Neuronal stem cell (in vitro differentiated cells): ENCODE results near the gene COG4. TPM values are rescaled to one million over a fixed set of nuclear protein-coding genes. Genes with fewer than 3 reads are reported as not detected.

Source experiments
- DNase-seq: peaks from one replicate; pipeline ENCODE4 v3.0.0-alpha.2; 2013; ENCODE audit warnings: low spot score
- H2AFZ ChIP-seq: one replicate; pipeline ENCODE4 v1.6.1; 2013; ENCODE audit warnings: mild to moderate bottlenecking, low read length, inconsistent platforms
- H2AK5ac ChIP-seq: 2 replicates; pipeline ENCODE4 v1.6.1; 2013; ENCODE audit warnings: low read depth, mild to moderate bottlenecking, inconsistent platforms, low read length, moderate library complexity, mixed read lengths
- H2BK120ac ChIP-seq: 2 replicates; pipeline ENCODE4 v1.6.1; 2013; ENCODE audit warnings: low read depth, mild to moderate bottlenecking, inconsistent platforms, low read length, moderate library complexity, mixed read lengths
- H2BK12ac ChIP-seq: one replicate; pipeline ENCODE4 v1.6.1; 2013; ENCODE audit warnings: low read length, inconsistent platforms
- H2BK15ac ChIP-seq: 2 replicates; pipeline ENCODE4 v1.6.1; 2013; ENCODE audit warnings: mild to moderate bottlenecking, low read length, inconsistent platforms, mixed read lengths
- H2BK5ac ChIP-seq: one replicate; pipeline ENCODE4 v1.6.1; 2013; ENCODE audit warnings: inconsistent platforms, mild to moderate bottlenecking, low read length, moderate library complexity
- H3K14ac ChIP-seq: one replicate; pipeline ENCODE4 v1.6.1; 2013; ENCODE audit warnings: low read length, inconsistent platforms
- H3K18ac ChIP-seq: 2 replicates; pipeline ENCODE4 v1.6.1; 2013; ENCODE audit warnings: low read length, inconsistent platforms
- H3K23ac ChIP-seq: 2 replicates; pipeline ENCODE4 v1.6.1; 2013; ENCODE audit warnings: low read depth, mild to moderate bottlenecking, mixed read lengths, low read length, inconsistent platforms; ENCODE audit not compliant: poor library complexity
- H3K27ac ChIP-seq: replicated peaks from 3 replicates; pipeline ENCODE4 v1.5.1; 2013; ENCODE audit warnings: low read length, inconsistent platforms
- H3K27me3 ChIP-seq, 3 experiments: 2 replicates each; pipeline ENCODE4 v1.6.1; 2013; ENCODE audit warnings: low read length in 3 of 3, mild to moderate bottlenecking in 2 of 3, inconsistent platforms in 1 of 3, low read depth in 1 of 3, mixed read lengths in 1 of 3, moderate library complexity in 1 of 3; ENCODE audit not compliant: control insufficient read depth in 3 of 3, insufficient read depth in 3 of 3
- H3K36me3 ChIP-seq, 2 donors: replicated peaks in 1 of 2; 2 replicates each; pipeline ENCODE4 v1.6.1; 2013; ENCODE audit warnings: low read length in 2 of 2; ENCODE audit not compliant: control insufficient read depth in 2 of 2, insufficient read depth in 2 of 2
- H3K4ac ChIP-seq: 2 replicates; pipeline ENCODE4 v1.6.1; 2013; ENCODE audit warnings: inconsistent platforms, mild to moderate bottlenecking, low read length, moderate library complexity
- H3K4me1 ChIP-seq, 2 donors: 1 replicate in 1 of 2; 2 replicates in 1 of 2; pipeline ENCODE4 v1.6.1; 2013; ENCODE audit warnings: low read length in 2 of 2, low read depth in 1 of 2; ENCODE audit not compliant: control insufficient read depth in 2 of 2, insufficient read depth in 1 of 2
- H3K4me2 ChIP-seq: one replicate; pipeline ENCODE4 v1.6.1; 2013; ENCODE audit warnings: mild to moderate bottlenecking, low read length, inconsistent platforms; ENCODE audit not compliant: insufficient read depth, poor library complexity, severe bottlenecking
- H3K4me3 ChIP-seq, 2 donors: 2 replicates each; pipeline ENCODE4 v1.5.1; 2013; ENCODE audit warnings: low read length in 2 of 2, mild to moderate bottlenecking in 2 of 2, inconsistent platforms in 1 of 2, moderate library complexity in 1 of 2
- H3K79me1 ChIP-seq: one replicate; pipeline ENCODE4 v1.6.1; 2013; ENCODE audit warnings: low read depth, mild to moderate bottlenecking, inconsistent platforms, low read length, moderate library complexity
- H3K9ac ChIP-seq: one replicate; pipeline ENCODE4 v1.6.1; 2013; ENCODE audit warnings: mild to moderate bottlenecking, low read depth, low read length, inconsistent platforms; ENCODE audit not compliant: poor library complexity
- H3K9me3 ChIP-seq, 2 donors: replicated peaks in 1 of 2; 2 replicates each; pipeline versions ENCODE3 to v1.6.1; 2013; ENCODE audit warnings: low read length in 2 of 2, mild to moderate bottlenecking in 2 of 2, inconsistent platforms in 1 of 2, low read depth in 1 of 2, mixed read lengths in 1 of 2, moderate library complexity in 1 of 2; ENCODE audit not compliant: control insufficient read depth in 2 of 2, insufficient read depth in 1 of 2
- H4K8ac ChIP-seq: one replicate; pipeline ENCODE4 v1.6.1; 2013; ENCODE audit warnings: low read depth, mild to moderate bottlenecking, inconsistent platforms, low read length, moderate library complexity
- H4K91ac ChIP-seq: one replicate; pipeline ENCODE4 v1.6.1; 2013; ENCODE audit warnings: low read length, low read depth, mild to moderate bottlenecking, inconsistent platforms; ENCODE audit not compliant: poor library complexity
- WGBS, 2 donors: extraction: QIAGEN DNeasy Blood & Tissue Kit; methylation state at CpG; one replicate each; pipeline ENCODE4 v1.1.7; 2013; ENCODE audit warnings: missing lambda C conversion rate in 2 of 2, mixed read lengths in 1 of 2; ENCODE audit not compliant: insufficient read length in 2 of 2, insufficient replicate concordance in 1 of 2; ENCODE audit errors: extremely low coverage in 2 of 2; 5-methylcytosine and 5-hydroxymethylcytosine counted together
- polyA plus RNA-seq, 2 experiments: library from polyadenylated mRNA; stranded (reverse); fragments of 200-250 nt; gene quantifications; one replicate each; pipeline ENCODE4 v1.2.3, GENCODE V29; 2013

The COG4 gene
- 30.7 TPM for polyA plus RNA-seq (2013, experiment 1 of 2)
- polyA plus RNA-seq (2013, experiment 2 of 2), result 29.9 TPM

DNA sequence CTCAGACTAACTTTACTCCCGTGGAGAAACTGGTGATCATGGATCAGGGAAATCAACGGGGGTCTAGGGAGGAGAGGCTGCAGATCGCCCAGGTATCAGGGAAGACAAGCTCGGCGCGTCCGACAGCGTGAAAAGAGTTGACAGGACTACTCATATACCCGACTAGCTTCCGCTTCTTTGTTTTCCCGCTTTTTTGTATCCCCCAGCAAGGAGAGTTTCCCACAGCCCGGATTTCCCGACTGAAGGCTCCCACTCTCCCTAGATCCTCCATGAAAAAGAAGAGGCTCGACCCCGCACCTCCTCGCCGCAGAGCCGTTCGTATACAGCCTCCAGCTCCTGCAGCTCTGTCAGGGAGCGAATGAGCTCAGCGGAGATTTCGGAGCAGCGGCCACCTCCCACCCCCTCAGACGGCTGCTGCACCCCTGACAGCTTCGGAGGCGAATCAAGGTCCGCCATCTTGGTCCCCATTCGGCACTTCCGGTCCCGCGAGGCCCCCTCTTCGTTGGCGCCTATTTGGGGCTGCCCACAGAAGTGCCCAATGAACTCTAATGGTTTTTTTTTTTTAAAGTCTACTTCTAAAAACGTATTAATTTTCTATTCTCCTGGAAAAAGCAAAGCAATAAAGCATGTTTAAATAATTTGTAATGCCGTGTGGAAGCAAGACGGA is at the start of gene COG4:
Gene COG4 (minus strand): TSS at position 479 of the 667 bp plus-strand sequence. CDS start 11 bp downstream, at position 468.
- Histone ChIP-seq H3K79me1 (no peaks in the 10 kb centered on the region), H3K4ac (no peak within 1 kb of the TSS), H3K14ac (no peak within 1 kb of the TSS), H2AK5ac (no peak within 1 kb of the TSS), H4K8ac (peak within 1 kb of the TSS; percentile 68), H4K91ac (no peak within 1 kb of the TSS), H2AFZ (peak within 1 kb of the TSS; percentile 84), H3K4me2 (peak within 1 kb of the TSS; percentile 89), H3K4me3 (peak within 1 kb of the TSS; percentile 56 to 100), H3K27ac (peak within 1 kb of the TSS; percentile 70), H2BK120ac (no peak within 1 kb of the TSS), H3K27me3 (no peaks in the 10 kb centered on the region), H2BK15ac (no peak within 1 kb of the TSS), H3K18ac (peak within 1 kb of the TSS; percentile 94), H2BK12ac (no peak within 1 kb of the TSS), H3K9ac (peak within 1 kb of the TSS; percentile 90), H3K36me3 (peaks cover 10 to 47% of the 10 kb centered on the region in 2 donors), H3K4me1 (peaks cover 13% of the 10 kb centered on the region in 2 donors), H2BK5ac (no peak within 1 kb of the TSS), H3K23ac (peak within 1 kb of the TSS; percentile 51), H3K9me3 (peaks cover 0 to 2% of the 10 kb centered on the region in 2 donors)
- DNase-seq, result peak; percentile 83
- WGBS, 2 donors, result no CpG with 5 or more reads among the region's 36 CpGs

DNA sequence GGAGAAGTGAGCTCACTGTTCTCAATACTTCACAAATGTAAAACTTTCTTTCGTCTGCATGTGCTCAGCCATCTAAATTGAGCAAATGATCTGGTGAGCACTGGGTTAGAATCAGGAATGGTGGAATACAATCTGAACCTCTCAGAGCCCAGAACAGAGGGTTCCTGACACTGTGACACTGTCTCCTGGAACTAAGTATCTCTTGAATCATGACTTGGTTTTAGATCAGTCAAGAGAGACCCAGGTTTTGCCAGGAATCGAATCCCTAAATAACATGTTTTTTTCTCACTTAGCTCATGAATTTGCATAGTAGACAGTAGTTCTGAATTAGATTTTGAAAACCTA is 49.5 kb upstream of the COG4 start:
- H2BK12ac ChIP-seq, result no peak overlapping the region
- no CpG with 5 or more reads among the region's 2 CpGs for WGBS, 2 donors
- no peaks in the 10 kb centered on the region for H3K27me3 ChIP-seq
- no peak overlapping the region for H4K91ac ChIP-seq
- H3K36me3 ChIP-seq, result peaks cover 55 to 81% of the 10 kb centered on the region in 2 donors
- H3K23ac ChIP-seq, result no peak overlapping the region
- H3K9me3 ChIP-seq, result no peaks in the 10 kb centered on the region
- H4K8ac ChIP-seq, result no peak overlapping the region
- H3K18ac ChIP-seq, result no peak overlapping the region
- no peak overlapping the region for H2BK5ac ChIP-seq
- H2AK5ac ChIP-seq, result no peak overlapping the region
- no peak for DNase-seq
- no peak overlapping the region for H3K4me2 ChIP-seq
- H3K79me1 ChIP-seq, result no peaks in the 10 kb centered on the region
- no peak overlapping the region for H2BK120ac ChIP-seq
- no peak overlapping the region for H2BK15ac ChIP-seq
- no peak overlapping the region for H3K27ac ChIP-seq
- H3K4me1 ChIP-seq, result no peaks in the 10 kb centered on the region
- H3K4me3 ChIP-seq, result no peak overlapping the region
- H3K9ac ChIP-seq, result no peak overlapping the region
- no peak overlapping the region for H2AFZ ChIP-seq
- no peak overlapping the region for H3K14ac ChIP-seq
- H3K4ac ChIP-seq, result no peak overlapping the region

DNA sequence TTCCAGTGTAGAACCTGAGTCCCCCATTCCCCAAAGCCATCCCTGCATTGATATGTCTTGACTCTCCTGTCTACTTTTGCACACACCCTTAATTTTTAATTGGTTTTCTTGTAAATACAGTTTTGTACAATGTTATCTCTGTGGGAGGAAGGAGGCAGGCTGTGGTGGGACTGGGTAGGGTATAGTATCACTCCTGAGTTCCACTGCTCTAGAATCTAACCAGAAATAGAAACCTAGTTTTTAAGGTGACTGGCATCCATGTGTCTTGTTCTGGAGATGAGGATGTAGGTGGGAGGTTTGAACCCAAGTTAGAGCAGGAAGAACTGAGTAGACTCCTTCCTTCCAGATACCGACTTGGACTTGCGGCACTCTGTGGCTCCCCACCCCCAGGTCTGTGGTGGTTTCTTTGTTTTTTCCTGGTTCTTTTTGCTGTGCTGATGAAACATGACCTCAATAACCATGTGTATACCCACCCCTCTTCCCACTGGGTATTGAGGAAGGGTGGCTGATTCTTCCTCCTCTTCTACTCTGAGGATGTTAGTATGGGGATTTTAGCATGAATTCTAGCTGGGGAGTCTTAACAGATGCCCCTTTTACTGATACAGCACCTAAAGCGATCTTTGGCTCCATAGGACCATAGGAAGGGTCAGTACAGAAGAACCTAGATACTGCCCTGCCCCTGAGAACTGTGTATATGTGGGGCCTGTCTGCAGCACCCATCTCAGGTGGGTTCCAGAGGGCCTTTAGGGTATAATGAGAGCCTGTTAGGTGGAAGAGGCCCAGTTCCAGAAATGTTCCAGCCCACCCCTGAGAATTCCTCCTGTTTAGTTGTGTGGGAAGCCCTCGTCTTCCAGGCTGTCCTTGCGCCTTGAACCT is 48.9 kb upstream of the COG4 start:
- WGBS, 2 donors, result no CpG with 5 or more reads among the region's 5 CpGs
- no peak overlapping the region for H2BK120ac ChIP-seq
- H3K36me3 ChIP-seq, result peaks cover 59 to 87% of the 10 kb centered on the region in 2 donors

DNA sequence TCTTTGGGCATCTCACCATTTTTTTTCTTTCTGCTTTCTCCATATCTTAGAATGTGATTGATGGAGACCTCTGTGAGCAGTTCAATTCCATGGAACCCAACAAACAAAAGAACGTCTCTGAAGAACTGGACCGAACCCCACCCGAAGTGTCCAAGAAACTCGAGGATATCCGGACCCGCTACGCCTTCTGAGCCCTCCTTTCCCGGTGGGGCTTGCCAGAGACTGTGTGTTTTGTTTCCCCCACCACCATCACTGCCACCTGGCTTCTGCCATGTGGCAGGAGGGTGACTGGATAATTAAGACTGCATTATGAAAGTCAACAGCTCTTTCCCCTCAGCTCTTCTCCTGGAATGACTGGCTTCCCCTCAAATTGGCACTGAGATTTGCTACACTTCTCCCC is 48.3 kb upstream of the COG4 start:
- H3K14ac ChIP-seq, result no peak overlapping the region
- no peak overlapping the region for H2AFZ ChIP-seq
- H3K36me3 ChIP-seq, result peaks cover 65 to 94% of the 10 kb centered on the region in 2 donors
- H3K9me3 ChIP-seq, result no peaks in the 10 kb centered on the region
- H3K18ac ChIP-seq, result no peak overlapping the region
- H4K8ac ChIP-seq, result no peak overlapping the region
- H4K91ac ChIP-seq, result no peak overlapping the region
- H3K23ac ChIP-seq, result no peak overlapping the region
- no peak overlapping the region for H2BK15ac ChIP-seq
- H2BK120ac ChIP-seq, result no peak overlapping the region
- H3K4me2 ChIP-seq, result no peak overlapping the region
- H2BK5ac ChIP-seq, result no peak overlapping the region
- no peak overlapping the region for H2BK12ac ChIP-seq
- H2AK5ac ChIP-seq, result no peak overlapping the region
- no peak overlapping the region for H3K27ac ChIP-seq
- H3K4me1 ChIP-seq, result no peaks in the 10 kb centered on the region
- no peaks in the 10 kb centered on the region for H3K79me1 ChIP-seq
- no peak for DNase-seq
- H3K4ac ChIP-seq, result no peak overlapping the region
- no peaks in the 10 kb centered on the region for H3K27me3 ChIP-seq
- H3K4me3 ChIP-seq, result no peak overlapping the region
- no CpG with 5 or more reads among the region's 8 CpGs for WGBS, 2 donors
- H3K9ac ChIP-seq, result no peak overlapping the region

More for the DNA sequence above, 48.9 kb upstream of the COG4 start:
- Histone ChIP-seq H2AK5ac (no peak overlapping the region), H3K4me2 (no peak overlapping the region), H2BK15ac (no peak overlapping the region), H3K79me1 (no peaks in the 10 kb centered on the region), H3K4me1 (no peaks in the 10 kb centered on the region), H2AFZ (no peak overlapping the region), H4K91ac (no peak overlapping the region), H3K9me3 (no peaks in the 10 kb centered on the region), H3K4me3 (no peak overlapping the region), H3K14ac (no peak overlapping the region), H3K27me3 (no peaks in the 10 kb centered on the region), H3K23ac (no peak overlapping the region), H2BK5ac (no peak overlapping the region), H4K8ac (no peak overlapping the region), H3K9ac (no peak overlapping the region), H3K4ac (no peak overlapping the region), H3K27ac (no peak overlapping the region), H3K18ac (no peak overlapping the region), H2BK12ac (no peak overlapping the region)
- no peak for DNase-seq
